Lower leg skin (tissue), 3 donors: ENCODE data around the gene FAM107B.

ENCODE experiments used
- POLR2A ChIP-seq, 2 donors: fragments of 450-650 bp; IDR thresholded peaks; one replicate each; pipeline ENCODE4 v1.6.1; 2016 to 2017; ENCODE audit warnings: antibody characterized with exemption in 2 of 2, mild to moderate bottlenecking in 1 of 2, moderate library complexity in 1 of 2
- TF ChIP-seq, protein P1 (sequence below), 3 donors: fragments of 450-650 bp; IDR thresholded peaks; one replicate each; pipeline ENCODE4 v1.5.1; 2016; ENCODE audit warnings: antibody characterized with exemption in 3 of 3, mild to moderate bottlenecking in 3 of 3, moderate library complexity in 2 of 3

DNA sequence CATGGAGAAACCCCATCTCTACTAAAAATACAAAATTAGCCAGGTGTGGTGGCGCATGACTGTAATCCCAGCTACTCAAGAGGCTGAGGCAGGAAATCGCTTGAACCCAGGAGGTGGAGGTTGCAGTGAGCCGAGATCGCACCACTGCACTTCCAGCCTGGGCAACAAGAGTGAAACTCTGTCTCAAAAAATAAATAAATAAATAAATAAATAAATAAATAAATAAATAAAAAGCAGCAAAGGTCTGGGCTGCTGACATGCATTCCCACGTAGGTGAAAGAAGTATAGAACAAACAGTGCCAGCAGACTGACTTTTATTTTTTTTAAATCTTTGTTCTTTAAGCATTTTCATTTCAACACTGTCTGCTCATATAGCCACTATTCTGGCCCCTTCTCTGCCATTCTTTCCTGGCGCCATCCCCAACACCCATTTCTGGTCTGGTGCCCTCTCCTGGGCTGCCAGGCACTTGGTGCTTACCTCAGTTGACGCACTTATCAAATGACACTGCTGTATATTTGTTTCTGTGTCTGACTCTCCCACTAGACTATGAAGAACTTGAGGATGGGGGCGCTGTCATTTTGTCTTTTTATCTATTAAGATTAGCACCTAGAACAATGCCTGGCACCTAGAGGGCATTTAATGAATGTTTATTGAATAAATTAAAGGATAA is 15.6 kb downstream of the FAM107B start:
- TF ChIP-seq, protein P1, sequence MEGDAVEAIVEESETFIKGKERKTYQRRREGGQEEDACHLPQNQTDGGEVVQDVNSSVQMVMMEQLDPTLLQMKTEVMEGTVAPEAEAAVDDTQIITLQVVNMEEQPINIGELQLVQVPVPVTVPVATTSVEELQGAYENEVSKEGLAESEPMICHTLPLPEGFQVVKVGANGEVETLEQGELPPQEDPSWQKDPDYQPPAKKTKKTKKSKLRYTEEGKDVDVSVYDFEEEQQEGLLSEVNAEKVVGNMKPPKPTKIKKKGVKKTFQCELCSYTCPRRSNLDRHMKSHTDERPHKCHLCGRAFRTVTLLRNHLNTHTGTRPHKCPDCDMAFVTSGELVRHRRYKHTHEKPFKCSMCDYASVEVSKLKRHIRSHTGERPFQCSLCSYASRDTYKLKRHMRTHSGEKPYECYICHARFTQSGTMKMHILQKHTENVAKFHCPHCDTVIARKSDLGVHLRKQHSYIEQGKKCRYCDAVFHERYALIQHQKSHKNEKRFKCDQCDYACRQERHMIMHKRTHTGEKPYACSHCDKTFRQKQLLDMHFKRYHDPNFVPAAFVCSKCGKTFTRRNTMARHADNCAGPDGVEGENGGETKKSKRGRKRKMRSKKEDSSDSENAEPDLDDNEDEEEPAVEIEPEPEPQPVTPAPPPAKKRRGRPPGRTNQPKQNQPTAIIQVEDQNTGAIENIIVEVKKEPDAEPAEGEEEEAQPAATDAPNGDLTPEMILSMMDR (IDR thresholded peaks at IDR 0.05): no peak
- TF ChIP-seq POLR2A (IDR thresholded peaks at IDR 0.05): no peak
